H1 (cell line): ENCODE measurements around the gene TUBA1A. TPM values are rescaled to one million over a fixed set of nuclear protein-coding genes. Genes with fewer than 3 reads are reported as not detected.

Experiments
- EZH2 ChIP-seq: fragments of 200-600 bp; sonication (generic); IDR thresholded peaks from 2 replicates; pipeline ENCODE4 v1.7.1; 2012; ENCODE audit warnings: low read depth, mild to moderate bottlenecking, moderate library complexity, low read length, inconsistent platforms; ENCODE audit not compliant: severe bottlenecking
- SIN3A ChIP-seq, 2 experiments: IDR thresholded peaks in 1 of 2; conservative IDR thresholded peaks in 1 of 2; 2 replicates each; pipeline ENCODE4 v1.6.1; 2011 to 2012; ENCODE audit warnings: low read length in 2 of 2, improper control_type of control experiment in 1 of 2, low read depth in 1 of 2, mild to moderate bottlenecking in 1 of 2
- SIRT6 ChIP-seq: IDR thresholded peaks from one replicate; pipeline ENCODE4 v1.7.1; 2012; ENCODE audit warnings: low read length, inconsistent platforms
- SP1 ChIP-seq: IDR thresholded peaks from 2 replicates; pipeline ENCODE4 v1.6.1; 2011; ENCODE audit warnings: low read depth, low read length
- TEAD4 ChIP-seq: IDR thresholded peaks from 2 replicates; pipeline ENCODE4 v1.6.1; 2012; ENCODE audit warnings: low read depth, low read length, inconsistent platforms, mixed read lengths
- polyA plus RNA-seq, 7 experiments: library from polyadenylated mRNA; depleted of rRNA in 3 of 7; stranded (reverse) in 5 of 7; unstranded in 2 of 7; fragments of >200 nt in 5 of 7; fragments of 200-250 nt in 2 of 7; gene quantifications; 1 replicate in 5 of 7; 2 replicates in 1 of 7; 4 replicates in 1 of 7; pipeline versions ENCODE4 v1.2.1 to v1.2.3, GENCODE V29; 2011 to 2013; ENCODE audit warnings: missing spikeins in 2 of 7, mixed read lengths in 2 of 7
- total RNA-seq: library from RNA; stranded (reverse); fragmentation: NEBNext Ultra II Directional; extraction: Animal tissue kit (Norgen Biotek cat#: 25700); gene quantifications from 2 replicates; pipeline ENCODE4 v1.2.1, GENCODE V29; 2021

TUBA1A gene
- total and polyA plus RNA-seq, 2 of the 8 experiments (the other 6 are each of a cell fraction or from before 2014, with no cell fraction given), result 283 to 1,018 TPM

GRCh38 chr12:49146406-49146805 lies 42.5 kb downstream of the TUBA1A start (continued):
- TF ChIP-seq EZH2 (no peak), SIN3A (conservative IDR thresholded peaks at IDR 0.05 in 1 of 2, IDR thresholded peaks at IDR 0.05 in 1 of 2; ENCODE audit: low read depth in 1 of 2, low read length in 2 of 2) (no peak), TEAD4 (no peak), SIRT6 (no peak), SP1 (no peak)
- TF ChIP-seq, all 59 proteins: peak for 0
